HL-60 (cell line): Measurements from ENCODE around the gene IKZF3.

ENCODE experiments used
- CTCF ChIP-seq: IDR thresholded peaks from one replicate; pipeline ENCODE4 v1.5.1; 2011; ENCODE audit warnings: low read length, control low read depth, inconsistent platforms; ENCODE audit not compliant: insufficient read depth
- GABPA ChIP-seq: IDR thresholded peaks from 2 replicates; pipeline ENCODE4 v1.6.1; 2012; ENCODE audit warnings: low read depth
- POLR2AphosphoS5 ChIP-seq: IDR thresholded peaks from 2 replicates; pipeline ENCODE4 v1.6.1; 2012; ENCODE audit warnings: low read depth
- SPI1 ChIP-seq: IDR thresholded peaks from 2 replicates; pipeline ENCODE4 v1.6.1; 2012; ENCODE audit warnings: low read depth, mild to moderate bottlenecking, borderline replicate concordance

GRCh38 chr17:39838784-39839183 is 25.3 kb downstream of the IKZF3 start:
- TF ChIP-seq SPI1 (no peak), CTCF (no peak), GABPA (no peak), POLR2AphosphoS5 (no peak)
